OCI-LY7 (cell line): ENCODE measurements around the gene GDA. TPM values are rescaled to one million over a fixed set of nuclear protein-coding genes. Genes with fewer than 3 reads are reported as not detected.

Source experiments
- BruUV-seq: library from RNA; stranded (reverse); fragments of 400-500 nt; replicated peaks from 2 replicates; lab custom pipeline; 2021; lab: Mats Ljungman, UMichigan
- CTCF ChIA-PET: fragments of 300-600 bp; sonication (Branson Sonifier 250); formaldehyde crosslinking; loops from one replicate; lab custom pipeline; 2022; ENCODE audit warnings: antibody characterized with exemption; ENCODE audit not compliant: unreplicated experiment; lab: Charles Lee
- POLR2A ChIA-PET: fragments of 300-600 bp; sonication (Branson Sonifier 250); formaldehyde crosslinking; loops from one replicate; lab custom pipeline; 2022; ENCODE audit warnings: antibody characterized with exemption; lab: Charles Lee
- DNase-seq: peaks from one replicate; pipeline ENCODE4 v3.0.0-alpha.2; 2015; ENCODE audit warnings: low spot score
- H2AFZ ChIP-seq: fragments of 200-600 bp; sonication (generic), shearing (Covaris generic); 2 replicates; pipeline ENCODE4 v1.6.1; 2014; ENCODE audit warnings: mild to moderate bottlenecking, antibody characterized with exemption, low read length, moderate library complexity
- H3K27ac ChIP-seq: fragments of 200-600 bp; sonication (generic); 2 replicates; pipeline ENCODE4 v1.5.1; 2014; ENCODE audit warnings: mixed run types, low read depth, mild to moderate bottlenecking, moderate library complexity, low read length, inconsistent platforms; ENCODE audit not compliant: poor library complexity, severe bottlenecking
- H3K36me3 ChIP-seq: fragments of 200-600 bp; sonication (generic); 2 replicates; pipeline ENCODE4 v1.6.1; 2014; ENCODE audit warnings: mild to moderate bottlenecking, antibody characterized with exemption, low read length, moderate library complexity, mixed read lengths; ENCODE audit not compliant: insufficient read depth
- H3K4me1 ChIP-seq: fragments of 200-600 bp; sonication (generic); 2 replicates; pipeline ENCODE4 v1.5.1; 2014; ENCODE audit warnings: mild to moderate bottlenecking, low read length; ENCODE audit not compliant: insufficient read depth, poor library complexity, severe bottlenecking
- H3K4me2 ChIP-seq: fragments of 200-600 bp; sonication (generic); 2 replicates; pipeline ENCODE4 v1.6.1; 2014; ENCODE audit warnings: mild to moderate bottlenecking, low read length
- H3K4me3 ChIP-seq: fragments of 200-600 bp; sonication (generic); 2 replicates; pipeline ENCODE4 v1.5.1; 2014; ENCODE audit warnings: mild to moderate bottlenecking, low read depth, low read length; ENCODE audit not compliant: poor library complexity, severe bottlenecking
- H3K79me2 ChIP-seq: fragments of 200-600 bp; sonication (generic); 2 replicates; pipeline ENCODE4 v1.6.1; 2016; ENCODE audit warnings: low read depth, mild to moderate bottlenecking, low read length, moderate library complexity, mixed read lengths; ENCODE audit not compliant: insufficient read depth
- H3K9me2 ChIP-seq: fragments of 200-600 bp; sonication (generic); 2 replicates; pipeline ENCODE4 v1.6.1; 2016; ENCODE audit warnings: mild to moderate bottlenecking, low read length, mixed read lengths; ENCODE audit not compliant: insufficient read depth
- H3K9me3 ChIP-seq: fragments of 200-600 bp; sonication (generic); 2 replicates; pipeline ENCODE4 v1.6.1; 2014; ENCODE audit warnings: mild to moderate bottlenecking, mixed run types, low read length, mixed read lengths
- H4K20me1 ChIP-seq: fragments of 200-600 bp; sonication (generic); 2 replicates; pipeline ENCODE4 v1.6.1; 2014; ENCODE audit warnings: mild to moderate bottlenecking, antibody characterized with exemption, low read length, moderate library complexity, mixed read lengths; ENCODE audit not compliant: insufficient read depth
- EZH2phosphoT487 ChIP-seq: fragments of 200-600 bp; sonication (generic); IDR thresholded peaks from 2 replicates; pipeline ENCODE4 v1.6.1; 2018; ENCODE audit warnings: low read depth, borderline replicate concordance, mild to moderate bottlenecking, mixed run types, antibody characterized with exemption, low read length, moderate library complexity, mixed read lengths
- intact Hi-C: fragments of 100-400 bp; cut with micrococcal nuclease; formaldehyde crosslinking; loops from one replicate; pipeline ENCODE4 v1.10.0; 2022; ENCODE audit not compliant: unreplicated experiment
- total RNA-seq, 2 experiments: library from RNA; depleted of rRNA in 1 of 2; stranded (reverse); fragments of >200 nt in 1 of 2; shearing (Covaris generic) in 1 of 2; gene quantifications; 2 replicates each; pipeline ENCODE4 v1.2.3, GENCODE V29; 2014 to 2022
- TF ChIP-seq, protein P1 (sequence below): fragments of 200-600 bp; sonication (generic); conservative IDR thresholded peaks from 2 replicates; pipeline ENCODE4 v1.5.1; 2014; ENCODE audit warnings: mild to moderate bottlenecking, antibody characterized with exemption, low read length, moderate library complexity, mixed read lengths

The GDA gene
- total RNA-seq, 2 experiments from 2014 or later: not detected

DNA sequence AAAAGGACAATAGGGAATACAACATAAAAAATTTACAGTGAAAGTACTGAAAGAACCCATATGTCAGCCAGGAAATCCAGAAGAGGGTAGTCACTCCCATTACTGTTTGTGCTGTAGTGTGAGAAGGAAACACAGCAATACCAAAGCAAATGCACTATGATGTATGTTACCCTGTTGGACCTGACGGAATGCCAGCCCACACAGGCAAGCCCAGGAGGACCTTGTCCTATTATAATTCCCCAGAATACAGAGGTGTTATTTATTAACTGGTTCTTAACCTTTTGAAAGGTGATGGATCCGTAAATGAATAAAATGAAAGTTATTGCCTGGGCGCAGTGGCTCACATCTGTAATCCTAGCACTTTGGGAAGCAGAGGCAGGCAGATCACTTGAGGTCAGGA, 79.0 kb downstream of the GDA start:
- no peaks in the 10 kb centered on the region for H4K20me1 ChIP-seq
- H3K27ac ChIP-seq: no peak overlapping the region
- H3K4me3 ChIP-seq: no peak overlapping the region
- no peak overlapping the region for H2AFZ ChIP-seq
- ChIA-PET POLR2A (no interaction called here), CTCF (no interaction called here)
- TF ChIP-seq, protein P1, sequence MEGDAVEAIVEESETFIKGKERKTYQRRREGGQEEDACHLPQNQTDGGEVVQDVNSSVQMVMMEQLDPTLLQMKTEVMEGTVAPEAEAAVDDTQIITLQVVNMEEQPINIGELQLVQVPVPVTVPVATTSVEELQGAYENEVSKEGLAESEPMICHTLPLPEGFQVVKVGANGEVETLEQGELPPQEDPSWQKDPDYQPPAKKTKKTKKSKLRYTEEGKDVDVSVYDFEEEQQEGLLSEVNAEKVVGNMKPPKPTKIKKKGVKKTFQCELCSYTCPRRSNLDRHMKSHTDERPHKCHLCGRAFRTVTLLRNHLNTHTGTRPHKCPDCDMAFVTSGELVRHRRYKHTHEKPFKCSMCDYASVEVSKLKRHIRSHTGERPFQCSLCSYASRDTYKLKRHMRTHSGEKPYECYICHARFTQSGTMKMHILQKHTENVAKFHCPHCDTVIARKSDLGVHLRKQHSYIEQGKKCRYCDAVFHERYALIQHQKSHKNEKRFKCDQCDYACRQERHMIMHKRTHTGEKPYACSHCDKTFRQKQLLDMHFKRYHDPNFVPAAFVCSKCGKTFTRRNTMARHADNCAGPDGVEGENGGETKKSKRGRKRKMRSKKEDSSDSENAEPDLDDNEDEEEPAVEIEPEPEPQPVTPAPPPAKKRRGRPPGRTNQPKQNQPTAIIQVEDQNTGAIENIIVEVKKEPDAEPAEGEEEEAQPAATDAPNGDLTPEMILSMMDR: no peak
- no peak for TF ChIP-seq EZH2phosphoT487
- no peaks in the 10 kb centered on the region for H3K79me2 ChIP-seq
- no TSS peak for BruUV-seq
- no peak for DNase-seq
- no peaks in the 10 kb centered on the region for H3K9me2 ChIP-seq
- H3K4me2 ChIP-seq: no peak overlapping the region
- H3K9me3 ChIP-seq: no peaks in the 10 kb centered on the region
- intact Hi-C loops: no loop called here
- H3K36me3 ChIP-seq: no peaks in the 10 kb centered on the region
- no peaks in the 10 kb centered on the region for H3K4me1 ChIP-seq

GRCh38 chr9:72232778-72233177, 83.5 kb downstream of the GDA start:
- Histone ChIP-seq H3K9me2 (no peaks in the 10 kb centered on the region), H3K9me3 (no peaks in the 10 kb centered on the region), H3K4me2 (no peak overlapping the region), H4K20me1 (no peaks in the 10 kb centered on the region), H3K4me1 (no peaks in the 10 kb centered on the region), H2AFZ (no peak overlapping the region), H3K4me3 (no peak overlapping the region), H3K79me2 (no peaks in the 10 kb centered on the region), H3K36me3 (no peaks in the 10 kb centered on the region), H3K27ac (no peak overlapping the region)
- no peak for DNase-seq
- ChIA-PET POLR2A (no interaction called here), CTCF (no interaction called here)
- intact Hi-C loops: no loop called here
- BruUV-seq: no TSS peak
- no peak for TF ChIP-seq EZH2phosphoT487
- TF ChIP-seq, protein P1: no peak

- no peaks in the 10 kb centered on the region for H3K9me2 ChIP-seq
- no peak overlapping the region for H3K4me2 ChIP-seq
- no peaks in the 10 kb centered on the region for H4K20me1 ChIP-seq
- no peak overlapping the region for H3K27ac ChIP-seq
- H3K79me2 ChIP-seq: no peaks in the 10 kb centered on the region
- no TSS peak for BruUV-seq
- H3K9me3 ChIP-seq: no peaks in the 10 kb centered on the region
- H3K4me1 ChIP-seq: no peaks in the 10 kb centered on the region
- no peak for DNase-seq
- no peak overlapping the region for H2AFZ ChIP-seq
- H3K36me3 ChIP-seq: no peaks in the 10 kb centered on the region
- intact Hi-C loops: no loop called here
- POLR2A ChIA-PET: interaction anchor here (0.6 kb wide), 1 partner anchor 1166 kb away, joined by 3 read pairs; no protein-coding TSS in a partner anchor
- TF ChIP-seq, protein P1: no peak
- no peak for TF ChIP-seq EZH2phosphoT487
- H3K4me3 ChIP-seq: no peak overlapping the region
- CTCF ChIA-PET: no interaction called here
These were observed 98.3 kb downstream of the GDA start for GRCh38 chr9:72247549-72247948.
